ENCODE measurements around the gene FBXO15.
A peak's percentile ranks its signal among the peaks of the same experiment; 100 is the strongest.

Gene FBXO15

DNA sequence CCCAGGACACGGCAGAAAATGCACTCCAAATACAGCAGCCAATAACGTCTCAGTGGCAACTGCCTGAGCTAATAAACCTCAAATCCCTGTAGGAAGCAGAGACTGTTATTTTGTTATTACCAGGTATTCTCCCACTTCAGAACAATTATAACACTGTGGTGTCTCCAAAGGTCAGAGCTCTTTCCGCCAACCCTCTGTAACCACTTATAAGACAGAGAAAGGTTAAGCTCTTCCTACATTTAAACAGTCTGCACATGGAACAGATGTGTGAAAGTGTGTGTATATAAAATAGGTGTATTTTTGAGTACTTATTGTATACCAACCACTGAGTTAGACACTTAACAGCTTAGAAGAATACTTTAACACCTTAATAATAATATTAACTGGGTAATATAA is 64.1 kb downstream of the FBXO15 start:
- H3K27me3 ChIP-seq (replicated peaks; ENCODE audit: control insufficient read depth, insufficient read depth, low read length, poor library complexity, severe bottlenecking), result no peaks in the 10 kb centered on the region
- H3K4me3 ChIP-seq (ENCODE audit: insufficient read depth, low read depth, low read length, poor library complexity, severe bottlenecking), result no peak overlapping the region
- DNase-seq, result no peak
- H3K36me3 ChIP-seq (ENCODE audit: control insufficient read depth, insufficient read depth, low read length), result no peaks in the 10 kb centered on the region
- no peaks in the 10 kb centered on the region for H3K9me3 ChIP-seq (ENCODE audit: control insufficient read depth, low read length)
- H3K4me1 ChIP-seq (ENCODE audit: control insufficient read depth, insufficient read depth, low read length, poor library complexity, severe bottlenecking), result no peaks in the 10 kb centered on the region
- H3K27ac ChIP-seq (ENCODE audit: insufficient read depth, low read length, poor library complexity, severe bottlenecking), result no peak overlapping the region

GRCh38 chr18:74082742-74083556 is 64.7 kb downstream of the FBXO15 start:
- Histone ChIP-seq H3K27ac (ENCODE audit: insufficient read depth, low read length, poor library complexity, severe bottlenecking) (peak overlapping the region; percentile 38), H3K4me1 (ENCODE audit: control insufficient read depth, insufficient read depth, low read length, poor library complexity, severe bottlenecking) (no peaks in the 10 kb centered on the region), H3K4me3 (ENCODE audit: insufficient read depth, low read depth, low read length, poor library complexity, severe bottlenecking) (no peak overlapping the region), H3K27me3 (replicated peaks; ENCODE audit: control insufficient read depth, insufficient read depth, low read length, poor library complexity, severe bottlenecking) (no peaks in the 10 kb centered on the region), H3K9me3 (ENCODE audit: control insufficient read depth, low read length) (no peaks in the 10 kb centered on the region), H3K36me3 (ENCODE audit: control insufficient read depth, insufficient read depth, low read length) (no peaks in the 10 kb centered on the region)
- DNase-seq, result no peak

DNA sequence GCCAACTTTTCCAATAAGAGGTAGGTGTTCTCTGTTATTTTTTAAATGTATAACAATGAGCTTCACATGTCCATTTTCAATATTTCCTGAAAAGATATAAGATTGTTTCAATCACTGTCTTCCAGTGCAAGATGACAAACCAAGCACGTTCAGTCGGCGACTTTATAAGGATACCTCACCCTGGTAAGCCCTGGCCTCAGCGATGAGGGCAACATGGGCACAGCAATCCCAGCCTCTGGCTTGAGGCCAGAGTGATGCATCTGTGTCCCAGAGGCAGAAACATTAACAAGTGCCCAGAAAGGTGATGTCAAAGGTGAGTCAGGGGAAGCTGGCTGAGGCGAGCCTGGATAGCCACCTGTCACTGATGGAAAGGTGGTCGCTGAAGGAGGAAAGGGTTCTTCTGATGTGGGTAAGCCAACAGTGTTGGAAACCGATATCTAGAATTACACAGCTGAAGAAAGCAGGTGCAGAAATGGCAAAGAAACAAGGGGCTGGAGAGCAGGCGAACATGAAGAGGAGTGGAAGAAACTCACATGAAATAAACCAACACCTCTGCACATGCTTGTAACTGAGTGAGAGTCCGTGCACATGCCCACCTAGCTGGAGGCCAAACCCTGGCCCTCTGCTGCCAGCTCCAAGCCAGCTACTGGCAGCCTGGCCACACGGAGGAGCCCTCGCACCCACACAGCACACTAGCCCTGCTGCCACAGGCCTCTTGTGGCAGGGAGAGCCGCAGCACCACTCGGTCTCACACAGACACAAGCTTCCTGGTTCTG is 65.5 kb downstream of the FBXO15 start:
- Histone ChIP-seq H3K4me1 (ENCODE audit: control insufficient read depth, insufficient read depth, low read length, poor library complexity, severe bottlenecking) (no peaks in the 10 kb centered on the region), H3K36me3 (ENCODE audit: control insufficient read depth, insufficient read depth, low read length) (no peaks in the 10 kb centered on the region), H3K27me3 (replicated peaks; ENCODE audit: control insufficient read depth, insufficient read depth, low read length, poor library complexity, severe bottlenecking) (no peaks in the 10 kb centered on the region), H3K9me3 (ENCODE audit: control insufficient read depth, low read length) (no peaks in the 10 kb centered on the region), H3K27ac (ENCODE audit: insufficient read depth, low read length, poor library complexity, severe bottlenecking) (peak overlapping the region; percentile 38), H3K4me3 (ENCODE audit: insufficient read depth, low read depth, low read length, poor library complexity, severe bottlenecking) (no peak overlapping the region)
- DNase-seq, result peak; percentile 6 to 21 (median 19)

DNA sequence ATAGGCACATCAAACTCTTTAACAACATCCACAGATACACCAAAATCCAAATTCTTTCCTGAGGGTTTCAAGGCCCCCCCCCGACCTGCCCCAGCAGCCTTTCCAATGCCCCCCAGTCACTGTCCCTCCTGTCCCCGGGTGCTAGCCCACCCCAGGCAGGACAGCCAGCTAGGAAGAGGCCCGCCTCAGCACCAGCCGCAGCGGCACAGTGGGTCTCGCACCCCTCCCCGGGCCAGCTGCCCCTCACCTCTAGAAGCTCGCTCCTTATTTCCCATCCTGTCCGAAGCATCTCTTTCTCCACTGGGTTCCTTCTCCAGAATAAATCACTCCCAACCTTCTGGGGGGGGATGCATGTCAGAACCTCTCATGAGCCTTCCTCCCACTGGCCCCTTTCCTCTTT is 69.4 kb downstream of the FBXO15 start:
- Histone ChIP-seq H3K9me3 (ENCODE audit: control insufficient read depth, low read length) (no peaks in the 10 kb centered on the region), H3K27me3 (replicated peaks; ENCODE audit: control insufficient read depth, insufficient read depth, low read length, poor library complexity, severe bottlenecking) (no peaks in the 10 kb centered on the region), H3K4me3 (ENCODE audit: insufficient read depth, low read depth, low read length, poor library complexity, severe bottlenecking) (no peak overlapping the region), H3K4me1 (ENCODE audit: control insufficient read depth, insufficient read depth, low read length, poor library complexity, severe bottlenecking) (no peaks in the 10 kb centered on the region), H3K27ac (ENCODE audit: insufficient read depth, low read length, poor library complexity, severe bottlenecking) (no peak overlapping the region), H3K36me3 (ENCODE audit: control insufficient read depth, insufficient read depth, low read length) (no peaks in the 10 kb centered on the region)
- no peak for DNase-seq

GRCh38 chr18:74074668-74075564 is 72.7 kb downstream of the FBXO15 start:
- Histone ChIP-seq H3K4me3 (ENCODE audit: insufficient read depth, low read depth, low read length, poor library complexity, severe bottlenecking) (no peak overlapping the region), H3K9me3 (ENCODE audit: control insufficient read depth, low read length) (no peaks in the 10 kb centered on the region), H3K4me1 (ENCODE audit: control insufficient read depth, insufficient read depth, low read length, poor library complexity, severe bottlenecking) (no peaks in the 10 kb centered on the region), H3K27ac (ENCODE audit: insufficient read depth, low read length, poor library complexity, severe bottlenecking) (no peak overlapping the region), H3K27me3 (replicated peaks; ENCODE audit: control insufficient read depth, insufficient read depth, low read length, poor library complexity, severe bottlenecking) (no peaks in the 10 kb centered on the region), H3K36me3 (ENCODE audit: control insufficient read depth, insufficient read depth, low read length) (no peaks in the 10 kb centered on the region)
- DNase-seq, result no peak

- no peak for DNase-seq
- Histone ChIP-seq H3K4me3 (ENCODE audit: insufficient read depth, low read depth, low read length, poor library complexity, severe bottlenecking) (no peak overlapping the region), H3K27ac (ENCODE audit: insufficient read depth, low read length, poor library complexity, severe bottlenecking) (no peak overlapping the region), H3K9me3 (ENCODE audit: control insufficient read depth, low read length) (no peaks in the 10 kb centered on the region), H3K36me3 (ENCODE audit: control insufficient read depth, insufficient read depth, low read length) (no peaks in the 10 kb centered on the region), H3K27me3 (replicated peaks; ENCODE audit: control insufficient read depth, insufficient read depth, low read length, poor library complexity, severe bottlenecking) (no peaks in the 10 kb centered on the region), H3K4me1 (ENCODE audit: control insufficient read depth, insufficient read depth, low read length, poor library complexity, severe bottlenecking) (no peaks in the 10 kb centered on the region)
Observed at GRCh38 chr18:74073957-74074667, 73.5 kb downstream of the FBXO15 start.

- Histone ChIP-seq H3K27me3 (replicated peaks; ENCODE audit: control insufficient read depth, insufficient read depth, low read length, poor library complexity, severe bottlenecking) (no peaks in the 10 kb centered on the region), H3K9me3 (ENCODE audit: control insufficient read depth, low read length) (no peaks in the 10 kb centered on the region), H3K36me3 (ENCODE audit: control insufficient read depth, insufficient read depth, low read length) (no peaks in the 10 kb centered on the region), H3K4me3 (ENCODE audit: insufficient read depth, low read depth, low read length, poor library complexity, severe bottlenecking) (no peak overlapping the region), H3K4me1 (ENCODE audit: control insufficient read depth, insufficient read depth, low read length, poor library complexity, severe bottlenecking) (no peaks in the 10 kb centered on the region), H3K27ac (ENCODE audit: insufficient read depth, low read length, poor library complexity, severe bottlenecking) (no peak overlapping the region)
- DNase-seq, result no peak
Observed at GRCh38 chr18:74069178-74070050, 78.2 kb downstream of the FBXO15 start.

GRCh38 chr18:74068296-74068695 is 79.3 kb downstream of the FBXO15 start:
- Histone ChIP-seq H3K36me3 (ENCODE audit: control insufficient read depth, insufficient read depth, low read length) (no peaks in the 10 kb centered on the region), H3K27me3 (replicated peaks; ENCODE audit: control insufficient read depth, insufficient read depth, low read length, poor library complexity, severe bottlenecking) (no peaks in the 10 kb centered on the region), H3K4me1 (ENCODE audit: control insufficient read depth, insufficient read depth, low read length, poor library complexity, severe bottlenecking) (no peaks in the 10 kb centered on the region), H3K9me3 (ENCODE audit: control insufficient read depth, low read length) (no peaks in the 10 kb centered on the region), H3K27ac (ENCODE audit: insufficient read depth, low read length, poor library complexity, severe bottlenecking) (no peak overlapping the region), H3K4me3 (ENCODE audit: insufficient read depth, low read depth, low read length, poor library complexity, severe bottlenecking) (no peak overlapping the region)
- DNase-seq, result no peak

- DNase-seq, result no peak
- H3K4me1 ChIP-seq (ENCODE audit: control insufficient read depth, insufficient read depth, low read length, poor library complexity, severe bottlenecking), result no peaks in the 10 kb centered on the region
- H3K36me3 ChIP-seq (ENCODE audit: control insufficient read depth, insufficient read depth, low read length), result no peaks in the 10 kb centered on the region
- H3K4me3 ChIP-seq (ENCODE audit: insufficient read depth, low read depth, low read length, poor library complexity, severe bottlenecking), result no peak overlapping the region
- no peaks in the 10 kb centered on the region for H3K27me3 ChIP-seq (replicated peaks; ENCODE audit: control insufficient read depth, insufficient read depth, low read length, poor library complexity, severe bottlenecking)
- no peaks in the 10 kb centered on the region for H3K9me3 ChIP-seq (ENCODE audit: control insufficient read depth, low read length)
- H3K27ac ChIP-seq (ENCODE audit: insufficient read depth, low read length, poor library complexity, severe bottlenecking), result no peak overlapping the region
Observed at GRCh38 chr18:74066018-74066417, 81.6 kb downstream of the FBXO15 start.

Data from effector memory CD4-positive, alpha-beta T cell (primary cell).